HG03439 (cell line): Measurements from ENCODE around the gene ST6GALNAC3.

ENCODE experiments used
- ATAC-seq: cut with Tn5 transposase; IDR thresholded peaks from one replicate; pipeline ENCODE4 v1.9.1; 2021; ENCODE audit warnings: mild to moderate bottlenecking, moderate library complexity; ENCODE audit not compliant: unreplicated experiment

The ST6GALNAC3 gene

GRCh38 chr1:76669624-76670315 lies 595.2 kb downstream of the ST6GALNAC3 start:
- ATAC-seq, result no peak

- ATAC-seq, result no peak
These were observed 600.2 kb downstream of the ST6GALNAC3 start for GRCh38 chr1:76674689-76675210.

GRCh38 chr1:76677416-76678405 lies 603.2 kb downstream of the ST6GALNAC3 start:
- ATAC-seq, result peak; percentile 76

GRCh38 chr1:76679534-76680152 lies 605.1 kb downstream of the ST6GALNAC3 start:
- ATAC-seq, result no peak

GRCh38 chr1:76680651-76681050 lies 606.1 kb downstream of the ST6GALNAC3 start:
- no peak for ATAC-seq

GRCh38 chr1:76682138-76682537 lies 607.6 kb downstream of the ST6GALNAC3 start:
- no peak for ATAC-seq
